ENCODE data around the gene NBEAL2.

NBEAL2 gene

GRCh38 chr3:47042231-47042791 is 62.8 kb downstream of the NBEAL2 start:
- no peak for DNase-seq (ENCODE audit: low read depth in 2 of 2)

- no peak for DNase-seq (ENCODE audit: low read depth in 2 of 2)
Observed at GRCh38 chr3:47047069-47047468, 67.6 kb downstream of the NBEAL2 start.

GRCh38 chr3:47047673-47048072 is 68.2 kb downstream of the NBEAL2 start:
- DNase-seq (ENCODE audit: low read depth in 2 of 2): no peak

GRCh38 chr3:47054412-47054811 is 74.9 kb downstream of the NBEAL2 start:
- DNase-seq (ENCODE audit: low read depth in 2 of 2): no peak

- DNase-seq (ENCODE audit: low read depth in 2 of 2): no peak
Observed at GRCh38 chr3:47056705-47057104, 77.2 kb downstream of the NBEAL2 start.

GRCh38 chr3:47057212-47057671 is 77.8 kb downstream of the NBEAL2 start:
- DNase-seq (ENCODE audit: low read depth in 2 of 2): peak; percentile 12 to 37

Measured in stimulated activated CD4-positive, alpha-beta T cell treated with anti-CD3 and anti-CD28 coated beads, Interleukin-4, amount 100 ng/mL, for 48 hours (primary cell).